Measurements from ENCODE around the gene SH3BP2. TPM values are rescaled to one million over a fixed set of nuclear protein-coding genes. Genes with fewer than 3 reads are reported as not detected.

SH3BP2 gene
- total and polyA plus RNA-seq, 7 experiments from 2014 or later = 5.9 to 269 (median 23.1) TPM

- POLR2A ChIA-PET = interaction anchor here (0.9 to 2.6 kb wide), 4 partner anchors 22 to 278 kb away, joined by 3 to 5 read pairs (median 3); no protein-coding TSS in a partner anchor
- CTCF ChIA-PET = interaction anchor here (1.5 kb wide), 1 partner anchor 20 kb away, joined by 4 read pairs; no protein-coding TSS in a partner anchor
Observed at GRCh38 chr4:2763511-2763967, 29.3 kb upstream of the SH3BP2 start.

GRCh38 chr4:2765832-2766526 is 26.9 kb upstream of the SH3BP2 start:
- Mint-ChIP-seq H3K27ac (peak overlapping the region in 1 of 9 donors; percentile 46), H3K4me1 (peaks cover 5 to 21% (median 9%) of the 10 kb centered on the region in 7 donors), H3K27me3 (no peaks in the 10 kb centered on the region), H3K36me3 (peaks cover 0 to 13% (median 0%) of the 10 kb centered on the region in 5 donors), H3K4me3 (no peak overlapping the region), H3K9me3 (peaks cover 0 to 7% (median 0%) of the 10 kb centered on the region in 11 donors)
- Histone ChIP-seq H3K4me3 (ENCODE audit: low read length) (no peak overlapping the region), H3K36me3 (ENCODE audit: control insufficient read depth in 2 of 3, insufficient read depth in 3 of 3, low read length in 3 of 3) (no peaks in the 10 kb centered on the region), H3K27me3 (ENCODE audit: control insufficient read depth in 2 of 2, insufficient read depth in 2 of 2, low read length in 2 of 2) (no peaks in the 10 kb centered on the region), H3K9me3 (ENCODE audit: control insufficient read depth in 2 of 3, low read length in 3 of 3) (no peaks in the 10 kb centered on the region), H3K27ac (ENCODE audit: low read depth, low read length) (no peak overlapping the region), H3K4me1 (ENCODE audit: control insufficient read depth in 2 of 2, insufficient read depth in 2 of 2, low read length in 2 of 2) (peaks cover 0 to 5% of the 10 kb centered on the region in 2 donors)
- intact Hi-C loops (cut with micrococcal nuclease) = loop anchor here (2.0 kb wide), 4 partner anchors 77 to 197 kb away; partner anchors contain the start of genes ADD1 (in 1 of the 2), GRK4 (in 1 of the 2) and NOP14 (in 1 of the 2)
- POLR2A ChIA-PET = interaction anchor here (1.1 kb wide), 1 partner anchor 75 kb away, joined by 3 read pairs; no protein-coding TSS in a partner anchor
- CTCF ChIA-PET = interaction anchor here (0.6 to 0.9 kb wide), 2 partner anchors 106 to 286 kb away, joined by 3 read pairs; no protein-coding TSS in a partner anchor
- no peak for ATAC-seq
- DNase-seq = no peak

More at GRCh38 chr4:2763511-2763967, 29.3 kb upstream of the SH3BP2 start:
- Histone ChIP-seq H3K4me3 (ENCODE audit: low read length) (peak overlapping the region; percentile 59), H3K27me3 (ENCODE audit: control insufficient read depth in 2 of 2, insufficient read depth in 2 of 2, low read length in 2 of 2) (no peaks in the 10 kb centered on the region), H3K9me3 (ENCODE audit: control insufficient read depth in 2 of 3, low read length in 3 of 3) (no peaks in the 10 kb centered on the region), H3K27ac (ENCODE audit: low read depth, low read length) (no peak overlapping the region), H3K4me1 (ENCODE audit: control insufficient read depth in 2 of 2, insufficient read depth in 2 of 2, low read length in 2 of 2) (no peaks in the 10 kb centered on the region), H3K36me3 (ENCODE audit: control insufficient read depth in 2 of 3, insufficient read depth in 3 of 3, low read length in 3 of 3) (no peaks in the 10 kb centered on the region)
- Mint-ChIP-seq H3K4me3 (peak overlapping the region; percentile 20 to 81 (median 60)), H3K4me1 (peaks cover 0 to 14% (median 4%) of the 10 kb centered on the region in 7 donors), H3K9me3 (no peaks in the 10 kb centered on the region), H3K27ac (no peak overlapping the region), H3K27me3 (no peaks in the 10 kb centered on the region), H3K36me3 (no peaks in the 10 kb centered on the region)
- no peak for ATAC-seq
- DNase-seq = no peak
- intact Hi-C loops (cut with micrococcal nuclease) = loop anchor here (5.0 kb wide), 2 partner anchors 34 to 274 kb away; no protein-coding TSS in a partner anchor

GRCh38 chr4:2767046-2767704 is 25.7 kb upstream of the SH3BP2 start:
- no peaks in the 10 kb centered on the region for H3K27me3 Mint-ChIP-seq
- Histone ChIP-seq H3K4me3 (ENCODE audit: low read length) (no peak overlapping the region), H3K36me3 (ENCODE audit: control insufficient read depth in 2 of 3, insufficient read depth in 3 of 3, low read length in 3 of 3) (no peaks in the 10 kb centered on the region), H3K27ac (ENCODE audit: low read depth, low read length) (no peak overlapping the region), H3K9me3 (ENCODE audit: control insufficient read depth in 2 of 3, low read length in 3 of 3) (no peaks in the 10 kb centered on the region), H3K27me3 (ENCODE audit: control insufficient read depth in 2 of 2, insufficient read depth in 2 of 2, low read length in 2 of 2) (no peaks in the 10 kb centered on the region), H3K4me1 (ENCODE audit: control insufficient read depth in 2 of 2, insufficient read depth in 2 of 2, low read length in 2 of 2) (peaks cover 0 to 12% of the 10 kb centered on the region in 2 donors)
- POLR2A ChIA-PET = interaction anchor here (0.6 to 1.1 kb wide), 3 partner anchors 74 to 115 kb away, joined by 3 read pairs; no protein-coding TSS in a partner anchor
- H3K36me3 Mint-ChIP-seq = peaks cover 0 to 13% (median 0%) of the 10 kb centered on the region in 5 donors
- peaks cover 0 to 9% (median 0%) of the 10 kb centered on the region in 11 donors for H3K9me3 Mint-ChIP-seq
- intact Hi-C loops (cut with micrococcal nuclease) = no loop called here
- no peak for ATAC-seq
- peaks cover 7 to 30% (median 15%) of the 10 kb centered on the region in 7 donors for H3K4me1 Mint-ChIP-seq
- H3K4me3 Mint-ChIP-seq = peak overlapping the region in 1 of 10 donors; percentile 20
- peak overlapping the region in 1 of 9 donors; percentile 46 for H3K27ac Mint-ChIP-seq
- no peak for DNase-seq
- CTCF ChIA-PET = interaction anchor here (1.2 kb wide), 1 partner anchor 37 kb away, joined by 3 read pairs; no protein-coding TSS in a partner anchor

GRCh38 chr4:2767705-2768074 is 25.2 kb upstream of the SH3BP2 start:
- CTCF ChIA-PET = interaction anchor here (1.0 to 1.2 kb wide), 2 partner anchors 8 to 37 kb away, joined by 3 read pairs; no protein-coding TSS in a partner anchor
- DNase-seq (no peak), ATAC-seq (no peak)
- Mint-ChIP-seq H3K9me3 (peaks cover 0 to 9% (median 0%) of the 10 kb centered on the region in 11 donors), H3K36me3 (peaks cover 0 to 13% (median 0%) of the 10 kb centered on the region in 5 donors), H3K27me3 (no peaks in the 10 kb centered on the region), H3K27ac (no peak overlapping the region), H3K4me1 (peaks cover 7 to 30% (median 15%) of the 10 kb centered on the region in 7 donors), H3K4me3 (no peak overlapping the region)
- Histone ChIP-seq H3K27me3 (ENCODE audit: control insufficient read depth in 2 of 2, insufficient read depth in 2 of 2, low read length in 2 of 2) (no peaks in the 10 kb centered on the region), H3K9me3 (ENCODE audit: control insufficient read depth in 2 of 3, low read length in 3 of 3) (no peaks in the 10 kb centered on the region), H3K27ac (ENCODE audit: low read depth, low read length) (no peak overlapping the region), H3K4me1 (ENCODE audit: control insufficient read depth in 2 of 2, insufficient read depth in 2 of 2, low read length in 2 of 2) (peaks cover 0 to 12% of the 10 kb centered on the region in 2 donors), H3K36me3 (ENCODE audit: control insufficient read depth in 2 of 3, insufficient read depth in 3 of 3, low read length in 3 of 3) (no peaks in the 10 kb centered on the region), H3K4me3 (ENCODE audit: low read length) (no peak overlapping the region)
- intact Hi-C loops (cut with micrococcal nuclease) = no loop called here
- POLR2A ChIA-PET = interaction anchor here (1.1 kb wide), 1 partner anchor 77 kb away, joined by 3 read pairs; no protein-coding TSS in a partner anchor

- Mint-ChIP-seq H3K9me3 (peaks cover 0 to 9% (median 0%) of the 10 kb centered on the region in 11 donors), H3K4me3 (no peak overlapping the region), H3K27me3 (no peaks in the 10 kb centered on the region), H3K4me1 (peaks cover 7 to 30% (median 15%) of the 10 kb centered on the region in 7 donors), H3K27ac (no peak overlapping the region), H3K36me3 (peaks cover 0 to 13% (median 0%) of the 10 kb centered on the region in 5 donors)
- intact Hi-C loops (cut with micrococcal nuclease) = no loop called here
- DNase-seq (no peak), ATAC-seq (no peak)
- no peak overlapping the region for H3K27ac ChIP-seq (ENCODE audit: low read depth, low read length)
- H3K9me3 ChIP-seq (ENCODE audit: control insufficient read depth in 2 of 3, low read length in 3 of 3) = no peaks in the 10 kb centered on the region
- H3K36me3 ChIP-seq (ENCODE audit: control insufficient read depth in 2 of 3, insufficient read depth in 3 of 3, low read length in 3 of 3) = no peaks in the 10 kb centered on the region
- peaks cover 0 to 12% of the 10 kb centered on the region in 2 donors for H3K4me1 ChIP-seq (ENCODE audit: control insufficient read depth in 2 of 2, insufficient read depth in 2 of 2, low read length in 2 of 2)
- H3K27me3 ChIP-seq (ENCODE audit: control insufficient read depth in 2 of 2, insufficient read depth in 2 of 2, low read length in 2 of 2) = no peaks in the 10 kb centered on the region
- CTCF ChIA-PET = interaction anchor here (1.0 kb wide), 1 partner anchor 8 kb away, joined by 3 read pairs; no protein-coding TSS in a partner anchor
- H3K4me3 ChIP-seq (ENCODE audit: low read length) = no peak overlapping the region
- POLR2A ChIA-PET = interaction anchor here (1.1 kb wide), 1 partner anchor 77 kb away, joined by 3 read pairs; no protein-coding TSS in a partner anchor
Observed at GRCh38 chr4:2768124-2768523, 24.8 kb upstream of the SH3BP2 start.

- POLR2A ChIA-PET = no interaction called here
- CTCF ChIA-PET = interaction anchor here (1.0 kb wide), 1 partner anchor 9 kb away, joined by 3 read pairs; no protein-coding TSS in a partner anchor
- Mint-ChIP-seq H3K36me3 (peaks cover 0 to 13% (median 0%) of the 10 kb centered on the region in 5 donors), H3K4me1 (peaks cover 7 to 30% (median 15%) of the 10 kb centered on the region in 7 donors), H3K27ac (peak overlapping the region in 1 of 9 donors; percentile 21), H3K9me3 (peaks cover 0 to 9% (median 0%) of the 10 kb centered on the region in 11 donors), H3K4me3 (no peak overlapping the region), H3K27me3 (no peaks in the 10 kb centered on the region)
- intact Hi-C loops (cut with micrococcal nuclease) = no loop called here
- Histone ChIP-seq H3K4me1 (ENCODE audit: control insufficient read depth in 2 of 2, insufficient read depth in 2 of 2, low read length in 2 of 2) (peaks cover 0 to 12% of the 10 kb centered on the region in 2 donors), H3K27ac (ENCODE audit: low read depth, low read length) (no peak overlapping the region), H3K9me3 (ENCODE audit: control insufficient read depth in 2 of 3, low read length in 3 of 3) (no peaks in the 10 kb centered on the region), H3K36me3 (ENCODE audit: control insufficient read depth in 2 of 3, insufficient read depth in 3 of 3, low read length in 3 of 3) (no peaks in the 10 kb centered on the region), H3K27me3 (ENCODE audit: control insufficient read depth in 2 of 2, insufficient read depth in 2 of 2, low read length in 2 of 2) (no peaks in the 10 kb centered on the region), H3K4me3 (ENCODE audit: low read length) (no peak overlapping the region)
- DNase-seq = no peak
- ATAC-seq = no peak
Observed at GRCh38 chr4:2768921-2769336, 24.0 kb upstream of the SH3BP2 start.

Measured in naive thymus-derived CD4-positive, alpha-beta T cell (primary cell).